Hepatocyte (in vitro differentiated cells): Measurements from ENCODE around the gene PRMT5. TPM values are rescaled to one million over a fixed set of nuclear protein-coding genes. Genes with fewer than 3 reads are reported as not detected.

Experiments used
- DNase-seq: peaks from one replicate; pipeline ENCODE4 v3.0.0-alpha.2; 2016; ENCODE audit warnings: low spot score
- H2AFZ ChIP-seq: fragments of 200-600 bp; sonication (generic); 2 replicates; pipeline ENCODE4 v1.6.0; 2016; ENCODE audit warnings: antibody characterized with exemption, mild to moderate bottlenecking
- H3K27ac ChIP-seq: fragments of 200-600 bp; sonication (generic); 2 replicates; pipeline ENCODE4 v1.5.1; 2016; ENCODE audit warnings: mild to moderate bottlenecking
- H3K27me3 ChIP-seq: fragments of 200-600 bp; sonication (generic); 2 replicates; pipeline ENCODE4 v1.6.1; 2016
- H3K36me3 ChIP-seq: fragments of 200-600 bp; sonication (generic); replicated peaks from 2 replicates; pipeline ENCODE4 v1.5.1; 2016; ENCODE audit warnings: low read depth; ENCODE audit not compliant: insufficient read depth
- H3K4me1 ChIP-seq: fragments of 200-600 bp; sonication (generic); 2 replicates; pipeline ENCODE4 v1.5.1; 2016; ENCODE audit warnings: mild to moderate bottlenecking, moderate library complexity; ENCODE audit not compliant: insufficient read depth
- H3K4me2 ChIP-seq: fragments of 200-600 bp; sonication (generic); 2 replicates; pipeline ENCODE4 v1.6.0; 2016
- H3K4me3 ChIP-seq: fragments of 200-600 bp; sonication (generic); 2 replicates; pipeline ENCODE4 v1.5.1; 2016; ENCODE audit warnings: mild to moderate bottlenecking
- H3K79me2 ChIP-seq: fragments of 200-600 bp; sonication (generic); 2 replicates; pipeline ENCODE4 v1.6.0; 2017; ENCODE audit warnings: mild to moderate bottlenecking
- H3K9me2 ChIP-seq: fragments of 200-600 bp; sonication (generic); replicated peaks from 2 replicates; pipeline ENCODE4 v1.6.0; 2017; ENCODE audit warnings: mild to moderate bottlenecking; ENCODE audit not compliant: insufficient read depth
- H3K9me3 ChIP-seq: fragments of 200-600 bp; sonication (generic); 2 replicates; pipeline ENCODE4 v1.5.1; 2016; ENCODE audit warnings: low read depth, mild to moderate bottlenecking
- H4K20me1 ChIP-seq: fragments of 200-600 bp; sonication (generic); 2 replicates; pipeline ENCODE4 v1.6.0; 2016; ENCODE audit warnings: mild to moderate bottlenecking; ENCODE audit not compliant: insufficient read depth, poor library complexity, severe bottlenecking
- EZH2 ChIP-seq: fragments of 200-600 bp; sonication (generic); IDR thresholded peaks from 2 replicates; pipeline ENCODE4 v1.6.1; 2016; ENCODE audit warnings: antibody characterized with exemption, mild to moderate bottlenecking, borderline replicate concordance
- EZH2phosphoT487 ChIP-seq: fragments of 200-600 bp; sonication (generic); IDR thresholded peaks from one replicate; pipeline ENCODE4 v1.6.1; 2018; ENCODE audit warnings: antibody characterized with exemption, mild to moderate bottlenecking, low read depth, moderate library complexity; ENCODE audit not compliant: unreplicated experiment, severe bottlenecking
- WGBS: methylation state at CpG from one replicate; pipeline ENCODE4 v1.1.6; 2016; ENCODE audit warnings: low lambda C conversion rate; ENCODE audit errors: missing lambda C conversion rate; 5-methylcytosine and 5-hydroxymethylcytosine counted together
- polyA plus RNA-seq: library from polyadenylated mRNA; unstranded; fragments of >200 nt; fragmentation: Nextera tagmentation; extraction: Ambion mirVana; gene quantifications from 2 replicates; pipeline ENCODE4 v1.2.1, GENCODE V29; 2016
- total RNA-seq: library from RNA; depleted of rRNA; stranded (reverse); fragments of >200 nt; gene quantifications from 2 replicates; pipeline ENCODE4 v1.2.3, GENCODE V29; 2014
- TF ChIP-seq, protein P1 (sequence below): fragments of 200-600 bp; sonication (generic); IDR thresholded peaks from 2 replicates; pipeline ENCODE4 v1.5.1; 2016; ENCODE audit warnings: antibody characterized with exemption, mild to moderate bottlenecking; ENCODE audit not compliant: poor library complexity

PRMT5 gene
- total and polyA plus RNA-seq, 2 experiments from 2014 or later = 52.2 to 72.3 TPM

- Histone ChIP-seq H3K4me1 (peaks cover 40% of the 10 kb centered on the region), H3K9me2 (no peaks in the 10 kb centered on the region), H3K36me3 (no peaks in the 10 kb centered on the region), H3K4me3 (no peak overlapping the region), H3K27ac (peak overlapping the region; percentile 98), H3K79me2 (peaks cover 67% of the 10 kb centered on the region), H3K27me3 (no peaks in the 10 kb centered on the region), H2AFZ (no peak overlapping the region), H3K4me2 (peak overlapping the region; percentile 88), H4K20me1 (no peaks in the 10 kb centered on the region), H3K9me3 (no peaks in the 10 kb centered on the region)
- TF ChIP-seq, protein P1, sequence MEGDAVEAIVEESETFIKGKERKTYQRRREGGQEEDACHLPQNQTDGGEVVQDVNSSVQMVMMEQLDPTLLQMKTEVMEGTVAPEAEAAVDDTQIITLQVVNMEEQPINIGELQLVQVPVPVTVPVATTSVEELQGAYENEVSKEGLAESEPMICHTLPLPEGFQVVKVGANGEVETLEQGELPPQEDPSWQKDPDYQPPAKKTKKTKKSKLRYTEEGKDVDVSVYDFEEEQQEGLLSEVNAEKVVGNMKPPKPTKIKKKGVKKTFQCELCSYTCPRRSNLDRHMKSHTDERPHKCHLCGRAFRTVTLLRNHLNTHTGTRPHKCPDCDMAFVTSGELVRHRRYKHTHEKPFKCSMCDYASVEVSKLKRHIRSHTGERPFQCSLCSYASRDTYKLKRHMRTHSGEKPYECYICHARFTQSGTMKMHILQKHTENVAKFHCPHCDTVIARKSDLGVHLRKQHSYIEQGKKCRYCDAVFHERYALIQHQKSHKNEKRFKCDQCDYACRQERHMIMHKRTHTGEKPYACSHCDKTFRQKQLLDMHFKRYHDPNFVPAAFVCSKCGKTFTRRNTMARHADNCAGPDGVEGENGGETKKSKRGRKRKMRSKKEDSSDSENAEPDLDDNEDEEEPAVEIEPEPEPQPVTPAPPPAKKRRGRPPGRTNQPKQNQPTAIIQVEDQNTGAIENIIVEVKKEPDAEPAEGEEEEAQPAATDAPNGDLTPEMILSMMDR = no peak
- TF ChIP-seq EZH2 (no peak), EZH2phosphoT487 (no peak)
- DNase-seq = no peak
These were observed 48.2 kb upstream of the PRMT5 start for GRCh38 chr14:22977434-22977683.

DNA sequence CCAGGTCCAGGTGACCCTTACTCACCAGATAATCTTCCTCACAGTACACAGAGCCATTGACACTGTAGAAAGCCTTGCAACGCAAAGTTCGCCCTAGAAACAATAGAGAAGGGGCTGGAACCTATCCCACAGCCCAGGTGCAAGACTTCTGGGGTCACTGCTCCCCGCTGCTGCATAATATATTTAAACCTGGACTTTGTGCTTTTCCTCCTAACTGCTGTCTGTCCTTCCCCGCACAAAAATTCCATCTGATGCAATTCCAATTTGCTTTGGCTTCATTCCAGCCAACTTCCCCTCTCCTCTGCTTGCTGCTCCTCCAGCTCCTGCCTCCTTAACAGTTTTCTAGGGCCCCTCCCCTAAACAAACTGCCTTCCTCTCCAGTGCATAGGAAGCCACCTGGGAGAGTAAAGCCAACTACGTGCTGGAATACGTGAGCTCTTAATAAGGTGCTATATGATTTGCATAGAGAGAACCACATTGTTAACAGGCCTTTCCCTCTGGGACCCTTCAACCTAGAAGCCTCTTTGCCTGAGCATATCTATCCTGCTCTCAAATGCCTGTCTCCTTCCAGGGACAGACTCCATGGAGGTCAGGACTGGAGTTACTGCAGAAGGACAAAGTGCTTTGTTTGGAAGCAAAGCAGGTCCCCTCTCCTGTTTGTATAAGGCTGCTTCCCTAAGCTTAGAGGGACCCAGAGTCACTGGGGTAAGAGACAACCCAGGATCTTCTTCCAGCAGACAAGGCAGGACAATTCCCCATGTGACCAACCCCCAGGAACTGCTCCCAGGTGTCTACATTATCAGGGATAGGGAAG is 47.7 kb upstream of the PRMT5 start:
- Histone ChIP-seq H3K27me3 (no peaks in the 10 kb centered on the region), H3K79me2 (peaks cover 62% of the 10 kb centered on the region), H2AFZ (no peak overlapping the region), H3K4me1 (peaks cover 40% of the 10 kb centered on the region), H3K9me2 (no peaks in the 10 kb centered on the region), H3K36me3 (no peaks in the 10 kb centered on the region), H3K4me3 (no peak overlapping the region), H3K9me3 (no peaks in the 10 kb centered on the region), H3K4me2 (peak overlapping the region; percentile 88), H3K27ac (peak overlapping the region; percentile 98), H4K20me1 (no peaks in the 10 kb centered on the region)
- WGBS = 22% methylated on average over 6 of the region's 6 CpGs
- no peak for TF ChIP-seq EZH2phosphoT487
- TF ChIP-seq EZH2 = no peak
- TF ChIP-seq, protein P1 = no peak
- peak; percentile 80 for DNase-seq

DNA sequence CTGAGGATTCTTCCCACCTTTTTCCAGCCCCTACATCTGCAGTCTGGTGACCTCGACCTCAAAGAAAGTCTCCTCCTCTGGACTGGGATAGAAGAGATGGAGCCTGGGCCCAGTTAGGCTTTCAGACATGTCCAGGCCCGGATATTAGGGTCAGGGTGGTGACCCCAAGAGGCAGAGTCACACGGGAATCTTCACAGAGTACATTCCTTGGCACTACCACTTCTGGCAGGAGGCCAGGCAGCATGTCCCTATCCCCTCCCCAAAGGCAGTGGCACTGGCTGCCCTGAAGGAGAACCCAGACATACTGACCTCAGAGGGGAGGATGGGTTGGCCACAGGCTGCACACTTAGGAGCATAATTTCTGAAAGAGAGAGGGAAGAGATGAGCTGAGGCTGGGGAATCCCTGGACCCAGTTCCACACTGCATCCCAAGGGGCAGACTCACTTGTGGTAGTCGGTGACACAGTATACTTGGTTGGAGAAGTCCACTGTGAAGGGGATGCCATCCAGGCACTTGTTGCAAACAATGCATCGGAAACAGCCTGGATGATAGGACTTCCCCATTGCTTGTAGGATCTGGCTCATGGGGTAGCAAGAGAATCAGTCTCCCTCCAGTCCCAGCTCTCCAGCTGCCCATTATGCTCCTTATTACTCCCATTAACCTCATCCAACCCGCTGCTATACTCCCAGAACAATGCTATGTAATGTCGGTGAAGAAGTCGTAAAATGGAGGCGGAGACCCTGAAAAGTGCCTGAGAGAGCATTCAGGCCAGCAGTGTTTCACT is 45.5 kb upstream of the PRMT5 start:
- H3K27me3 ChIP-seq = no peaks in the 10 kb centered on the region
- 74% methylated on average over 9 of the region's 9 CpGs for WGBS
- DNase-seq = no peak
- H3K9me2 ChIP-seq = no peaks in the 10 kb centered on the region
- no peaks in the 10 kb centered on the region for H3K36me3 ChIP-seq
- H4K20me1 ChIP-seq = no peaks in the 10 kb centered on the region
- H3K27ac ChIP-seq = peak overlapping the region; percentile 18
- H3K4me1 ChIP-seq = peaks cover 38% of the 10 kb centered on the region
- peaks cover 43% of the 10 kb centered on the region for H3K79me2 ChIP-seq
- H3K9me3 ChIP-seq = no peaks in the 10 kb centered on the region
- TF ChIP-seq EZH2phosphoT487 (no peak), EZH2 (no peak)
- TF ChIP-seq, protein P1 = no peak
- H3K4me3 ChIP-seq = no peak overlapping the region
- no peak overlapping the region for H2AFZ ChIP-seq
- H3K4me2 ChIP-seq = peak overlapping the region; percentile 88
